ENCODE data around the gene CLEC10A. TPM values are rescaled to one million over a fixed set of nuclear protein-coding genes. Genes with fewer than 3 reads are reported as not detected.

CLEC10A gene
- total and polyA plus RNA-seq, 2 donors (not counting 3 experiments of a cell fraction or from before 2014, with no cell fraction given): 0.14 TPM; not detected in 1

GRCh38 chr17:7113273-7114071 is 33.4 kb upstream of the CLEC10A start:
- no TSS peak for BruUV-seq (replicated peaks)
- Histone ChIP-seq H3K4me2 (ENCODE audit: insufficient read depth, low read length) (no peak overlapping the region), H3K4me3 (replicated peaks in 1 of 3; ENCODE audit: insufficient read depth in 1 of 3, low read depth in 1 of 3, low read length in 3 of 3) (no peak overlapping the region), H3K27me3 (ENCODE audit: control insufficient read depth in 2 of 2, insufficient read depth in 2 of 2, low read length in 2 of 2) (peaks cover 0 to 1% of the 10 kb centered on the region in 2 experiments), H3K36me3 (ENCODE audit: control insufficient read depth in 2 of 2, extremely low read depth in 1 of 2, insufficient read depth in 2 of 2, low read length in 2 of 2) (no peaks in the 10 kb centered on the region), H3K9ac (replicated peaks; ENCODE audit: extremely low read depth, insufficient read depth, low read length) (no peak overlapping the region), H3K4me1 (ENCODE audit: control insufficient read depth, extremely low read depth, insufficient read depth, low read length) (no peaks in the 10 kb centered on the region), H3K27ac (ENCODE audit: insufficient read depth, low read depth, low read length) (no peak overlapping the region), H4K20me1 (replicated peaks; ENCODE audit: control insufficient read depth, extremely low read depth, insufficient read depth, low read length) (no peaks in the 10 kb centered on the region), H3K9me1 (replicated peaks; ENCODE audit: control insufficient read depth, extremely low read depth, insufficient read depth, low read length) (no peaks in the 10 kb centered on the region), H3K79me2 (ENCODE audit: control insufficient read depth, insufficient read depth, low read length) (no peaks in the 10 kb centered on the region), H3K9me3 (replicated peaks; ENCODE audit: control insufficient read depth, insufficient read depth, low read length) (no peaks in the 10 kb centered on the region), H2AFZ (ENCODE audit: low read depth, low read length) (no peak overlapping the region)
- DNase-seq (ENCODE audit: low read depth, low spot score): no peak
- TF ChIP-seq FOS (IDR thresholded peaks at IDR 0.05; ENCODE audit: borderline replicate concordance, insufficient read depth, low read length) (no peak), CTCF (IDR thresholded peaks at IDR 0.05; ENCODE audit: extremely low read depth in 1 of 2, insufficient read depth in 1 of 2, low read depth in 1 of 2, low read length in 2 of 2) (no peak), MAX (IDR thresholded peaks at IDR 0.05; ENCODE audit: insufficient read depth, insufficient read length) (no peak), MYC (IDR thresholded peaks at IDR 0.05; ENCODE audit: low read depth, low read length) (no peak), JUN (IDR thresholded peaks at IDR 0.05; ENCODE audit: borderline replicate concordance, insufficient read depth, insufficient read length, low read depth) (no peak), EZH2 (IDR thresholded peaks at IDR 0.05; ENCODE audit: borderline replicate concordance, low read depth, low read length, severe bottlenecking) (no peak), POLR2AphosphoS5 (IDR thresholded peaks at IDR 0.05; ENCODE audit: insufficient read depth, low read depth, low read length) (no peak), POLR2A (IDR thresholded peaks at IDR 0.05; ENCODE audit: low read depth, low read length) (no peak), GATA2 (IDR thresholded peaks at IDR 0.05; ENCODE audit: insufficient read depth, insufficient read length, low read depth, low read length) (no peak)
- intact Hi-C loops (cut with micrococcal nuclease): no loop called here
- FAIRE-seq: no peak
- CTCF ChIA-PET: interaction anchor here (1.2 kb wide), 1 partner anchor 61 kb away, joined by 3 read pairs; no protein-coding TSS in a partner anchor
- POLR2A ChIA-PET: no interaction called here
- dilution Hi-C loops (cut with MboI; ENCODE audit: extremely low pct_ligation_motif_present, low sequenced_read_pairs): no loop called here

All from endothelial cell of umbilical vein (primary cell).